NOMO-1 (cell line): ENCODE results near the gene PI4KA.
"Not testable (repeated sequence)": the region's sequence is repeated elsewhere in the genome, so short reads cannot be mapped to it uniquely, and the experiment has no call there.

Source experiments
- DNase-seq, 2 experiments: peaks; one replicate each; lab custom pipeline; 2025; ENCODE audit not compliant: unreplicated experiment in 2 of 2; lab: John Stamatoyannopoulos, UW

Gene PI4KA

GRCh38 chr22:20702175-20702545 is 156.5 kb downstream of the PI4KA start:
- not testable (repeated sequence) for DNase-seq

- not testable (repeated sequence) for DNase-seq
Observed at GRCh38 chr22:20701680-20702136, 156.9 kb downstream of the PI4KA start.

DNA sequence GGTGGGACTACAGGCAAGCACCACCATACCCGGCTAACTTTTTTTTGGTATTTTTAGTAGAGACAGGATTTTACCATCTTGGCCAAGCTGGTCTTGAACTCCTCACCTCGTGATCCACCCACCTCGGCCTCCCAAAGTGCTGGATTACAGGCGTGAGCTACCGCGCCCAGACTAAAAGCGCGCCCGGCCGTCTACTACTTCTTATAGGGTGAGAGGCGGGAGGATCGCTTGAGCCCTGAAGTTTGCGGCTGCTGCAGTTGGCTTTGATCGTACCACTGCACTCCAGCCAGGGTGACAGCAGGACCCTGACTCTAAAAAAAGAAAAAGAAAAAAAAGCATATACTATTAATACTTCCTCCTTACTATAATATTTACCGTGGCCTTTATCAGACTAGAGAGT is 158.3 kb downstream of the PI4KA start:
- DNase-seq: not testable (repeated sequence)

- not testable (repeated sequence) for DNase-seq
Observed at GRCh38 chr22:20699856-20700255, 158.8 kb downstream of the PI4KA start.

DNA sequence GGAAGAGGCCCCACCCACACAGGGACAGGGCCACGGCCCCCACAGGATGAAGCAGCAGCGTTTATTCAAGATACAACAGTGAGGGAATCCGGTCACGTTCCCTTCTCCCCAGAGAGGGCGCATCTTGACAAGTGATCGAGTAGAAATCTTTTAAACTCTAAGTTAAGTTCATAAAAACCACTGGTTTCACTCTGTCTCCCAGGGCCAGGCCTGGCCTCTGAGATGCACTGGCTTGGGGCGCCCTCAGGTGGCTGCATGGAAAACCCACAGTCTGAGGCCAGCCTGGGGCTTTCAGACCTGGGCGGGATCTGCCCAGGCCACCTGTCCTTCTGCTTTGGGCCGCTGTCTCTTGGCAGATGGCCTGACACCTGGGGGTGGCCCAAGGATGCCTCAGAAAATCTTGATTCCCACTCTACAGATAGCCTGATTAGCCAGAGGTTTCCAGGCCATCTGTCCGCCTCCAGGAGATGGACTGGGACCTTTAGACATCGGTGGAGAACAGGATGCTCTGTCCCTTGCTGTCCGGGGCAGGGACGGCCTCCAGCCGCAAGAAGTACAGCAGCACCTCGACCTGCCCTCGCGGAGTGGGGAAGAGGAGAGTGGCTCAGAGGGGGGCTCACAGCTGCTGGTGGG is 161.0 kb downstream of the PI4KA start:
- DNase-seq: peak; percentile 66 to 85

- not testable (repeated sequence) for DNase-seq
Observed at GRCh38 chr22:20696056-20696455, 162.6 kb downstream of the PI4KA start.

DNA sequence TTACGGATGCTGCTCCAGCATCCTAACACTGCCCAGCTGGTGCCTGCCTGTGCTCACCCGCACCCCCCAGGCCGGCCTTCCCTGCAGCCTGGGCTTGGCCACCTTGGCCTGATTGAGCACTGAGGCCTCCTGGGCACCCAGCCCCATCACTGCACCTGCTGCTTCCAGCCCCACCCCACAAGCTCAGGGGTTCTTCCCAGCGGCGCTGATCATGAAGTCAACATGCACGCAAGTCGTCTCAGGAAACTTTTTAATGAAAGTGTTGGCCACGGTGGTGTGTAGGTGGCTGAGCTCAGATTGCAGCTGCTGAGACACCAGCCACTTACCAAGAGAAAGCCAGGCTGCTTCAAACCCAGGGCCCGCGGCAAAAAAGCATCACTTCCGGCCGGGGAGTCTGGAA is 163.4 kb downstream of the PI4KA start:
- DNase-seq: not testable (repeated sequence)

- DNase-seq: not testable (repeated sequence)
Observed at GRCh38 chr22:20694256-20694655, 164.4 kb downstream of the PI4KA start.

GRCh38 chr22:20692926-20693325 is 165.7 kb downstream of the PI4KA start:
- DNase-seq: not testable (repeated sequence)

- DNase-seq: not testable (repeated sequence)
Observed at GRCh38 chr22:20690586-20691317, 167.9 kb downstream of the PI4KA start.

GRCh38 chr22:20687356-20688172 is 171.0 kb downstream of the PI4KA start:
- DNase-seq: not testable (repeated sequence)

DNA sequence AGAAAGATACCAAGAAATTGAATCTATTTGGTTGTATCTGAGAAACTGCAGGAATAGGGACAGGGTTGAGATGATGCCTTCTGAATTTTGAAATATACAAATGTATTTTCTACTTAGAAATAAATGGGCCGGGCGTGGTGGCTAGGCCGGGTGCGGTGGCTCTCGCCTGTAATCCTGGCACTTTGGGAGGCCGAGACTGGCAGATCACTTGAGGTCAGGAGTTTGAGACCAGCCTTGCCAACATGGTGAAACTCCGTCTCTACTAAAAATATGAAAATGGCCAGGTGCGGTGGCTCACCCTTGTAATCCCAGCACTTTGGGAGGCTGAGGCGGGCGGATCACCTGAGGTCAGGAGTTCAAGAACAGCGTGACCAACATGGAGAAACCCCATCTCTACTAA is 172.8 kb downstream of the PI4KA start:
- not testable (repeated sequence) for DNase-seq

DNA sequence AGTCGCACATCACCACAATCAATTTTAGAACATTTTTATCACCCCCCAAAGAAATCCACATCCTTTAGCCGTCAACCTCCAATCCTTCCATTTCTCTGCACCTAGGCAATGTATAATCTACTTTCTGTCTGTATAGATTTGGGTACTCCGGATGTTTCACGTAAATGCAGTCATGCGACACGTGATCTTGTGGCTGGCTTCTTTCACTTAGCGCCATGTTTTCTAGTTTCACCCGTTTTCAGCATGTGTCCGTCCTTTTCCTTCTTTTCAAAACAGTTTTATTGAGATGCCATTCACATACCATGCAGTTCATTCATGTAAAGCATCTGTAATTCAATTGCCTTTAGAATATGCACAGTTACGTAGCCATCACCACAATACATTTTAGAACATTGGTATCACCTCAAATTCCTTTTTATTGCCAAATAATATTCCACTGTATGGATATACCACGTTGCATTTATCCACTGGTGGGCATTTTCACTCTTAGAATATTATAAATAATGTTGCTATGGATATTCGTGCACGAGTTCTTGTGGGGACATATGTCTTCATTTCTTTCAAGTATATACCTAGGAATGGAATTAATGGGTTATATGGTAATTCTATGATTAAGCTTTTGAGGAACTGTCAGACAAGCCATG is 179.7 kb downstream of the PI4KA start:
- not testable (repeated sequence) for DNase-seq

DNA sequence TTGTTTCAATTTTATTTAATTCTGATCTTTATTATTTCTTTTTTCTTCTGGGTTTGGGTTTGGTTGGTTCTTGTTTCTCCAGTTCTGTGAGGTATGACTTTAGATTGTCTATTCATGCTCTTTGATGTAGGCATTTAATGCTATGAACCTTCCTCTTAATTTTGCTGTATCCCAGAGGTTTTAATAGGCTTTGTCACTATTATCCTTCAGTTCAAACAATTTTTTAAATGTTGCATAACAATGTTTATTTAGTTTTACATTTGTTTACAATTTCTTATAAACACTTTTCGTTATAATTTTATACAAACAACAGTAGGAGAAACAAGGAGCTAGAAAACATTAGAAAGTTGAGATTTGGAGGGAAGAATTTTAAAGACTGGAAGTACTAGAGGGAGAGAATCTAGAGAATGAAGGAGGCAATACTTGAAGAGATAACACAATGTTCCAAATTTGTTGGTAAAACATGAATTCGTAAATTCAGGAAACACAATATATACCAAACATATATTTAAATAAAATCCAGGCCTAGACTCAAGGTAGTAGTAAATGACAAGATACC is 180.8 kb downstream of the PI4KA start:
- no peak for DNase-seq

- DNase-seq: not testable (repeated sequence)
Observed at GRCh38 chr22:20675613-20676012, 183.0 kb downstream of the PI4KA start.

GRCh38 chr22:20674998-20675397 is 183.6 kb downstream of the PI4KA start:
- no peak for DNase-seq

GRCh38 chr22:20673295-20674195 is 185.1 kb downstream of the PI4KA start:
- DNase-seq: no peak

- no peak for DNase-seq
Observed at GRCh38 chr22:20672732-20673131, 185.9 kb downstream of the PI4KA start.

- DNase-seq: no peak
Observed at GRCh38 chr22:20672082-20672424, 186.6 kb downstream of the PI4KA start.
